HEK293 (cell line): ENCODE measurements around the gene LHFPL6.

Source experiments
- CTCF ChIA-PET: fragments of 350-600 bp; formaldehyde crosslinking; extraction: SDS; loops from one replicate; lab custom pipeline; 2021; ENCODE audit warnings: antibody characterized with exemption; lab: Yijun Ruan, JAX
- POLR2A ChIA-PET: fragments of 300-600 bp; formaldehyde crosslinking; extraction: SDS; loops from one replicate; lab custom pipeline; 2020; ENCODE audit warnings: antibody characterized with exemption, inconsistent platforms; lab: Yijun Ruan, JAX
- H3K27ac ChIP-seq: fragments of 200-500 bp; sonication (Bioruptor generic); 2 replicates; pipeline ENCODE4 v1.5.1; 2014; ENCODE audit warnings: low read depth, low read length, control low read depth, inconsistent platforms; ENCODE audit errors: extremely low read depth
- H3K36me3 ChIP-seq, 2 experiments: fragments of 200-500 bp in 1 of 2; sonication (Bioruptor generic) in 1 of 2; 1 replicate in 1 of 2; 2 replicates in 1 of 2; pipeline ENCODE4 v1.5.1; 2014 to 2017; ENCODE audit warnings: inconsistent platforms in 2 of 2, low read length in 2 of 2; ENCODE audit not compliant: control insufficient read depth in 2 of 2, insufficient read depth in 1 of 2
- H3K4me1 ChIP-seq: fragments of 200-500 bp; sonication (Bioruptor generic); 2 replicates; pipeline ENCODE4 v1.5.1; 2014; ENCODE audit warnings: mild to moderate bottlenecking, low read length, inconsistent platforms; ENCODE audit not compliant: control insufficient read depth, insufficient read depth
- H3K4me3 ChIP-seq: 2 replicates; pipeline ENCODE4 v1.5.1; 2011; ENCODE audit warnings: low read depth, mild to moderate bottlenecking, control low read depth, low read length, moderate library complexity
- H3K9me3 ChIP-seq: fragments of 200-500 bp; sonication (Bioruptor generic); 2 replicates; pipeline ENCODE4 v1.5.1; 2014; ENCODE audit warnings: low read depth, low read length, inconsistent platforms; ENCODE audit not compliant: control insufficient read depth, insufficient read depth
- BCL6B ChIP-seq: fragments of 450-650 bp; formaldehyde crosslinking; IDR thresholded peaks from 2 replicates; pipeline ENCODE4 v1.5.1; 2017; ENCODE audit warnings: missing biosample characterization, missing genetic modification characterization
- EGR2 ChIP-seq: fragments of 450-650 bp; formaldehyde crosslinking; IDR thresholded peaks from 2 replicates; pipeline ENCODE4 v1.5.1; 2016; ENCODE audit warnings: low read depth, missing biosample characterization, missing genetic modification characterization
- GFI1B ChIP-seq: fragments of 450-650 bp; formaldehyde crosslinking; IDR thresholded peaks from 2 replicates; pipeline ENCODE4 v1.5.1; 2016; ENCODE audit warnings: missing biosample characterization, missing genetic modification characterization
- GLIS2 ChIP-seq: fragments of 450-650 bp; formaldehyde crosslinking; IDR thresholded peaks from 2 replicates; pipeline ENCODE4 v1.5.1; 2016; ENCODE audit warnings: missing biosample characterization, missing genetic modification characterization
- IKZF3 ChIP-seq: fragments of 450-650 bp; IDR thresholded peaks from 2 replicates; pipeline ENCODE4 v1.5.0; 2018; ENCODE audit warnings: missing biosample characterization, mild to moderate bottlenecking, missing genetic modification characterization, moderate library complexity
- OVOL3 ChIP-seq: fragments of 450-650 bp; formaldehyde crosslinking; IDR thresholded peaks from 2 replicates; pipeline ENCODE4 v1.5.1; 2016; ENCODE audit warnings: missing biosample characterization, missing genetic modification characterization
- PRDM4 ChIP-seq: fragments of 450-650 bp; formaldehyde crosslinking; IDR thresholded peaks from 2 replicates; pipeline ENCODE4 v1.5.1; 2017; ENCODE audit warnings: missing biosample characterization, missing genetic modification characterization
- SP7 ChIP-seq: fragments of 450-650 bp; formaldehyde crosslinking; IDR thresholded peaks from 2 replicates; pipeline ENCODE4 v1.5.1; 2016; ENCODE audit warnings: missing biosample characterization, missing genetic modification characterization
- TSHZ1 ChIP-seq: fragments of 450-650 bp; formaldehyde crosslinking; IDR thresholded peaks from 2 replicates; pipeline ENCODE4 v1.5.1; 2016; ENCODE audit warnings: missing biosample characterization, missing genetic modification characterization, borderline replicate concordance
- ZBTB20 ChIP-seq: fragments of 450-650 bp; formaldehyde crosslinking; IDR thresholded peaks from 2 replicates; pipeline ENCODE4 v1.5.1; 2016; ENCODE audit warnings: missing biosample characterization, missing genetic modification characterization
- ZFP41 ChIP-seq: fragments of 450-650 bp; formaldehyde crosslinking; IDR thresholded peaks from 2 replicates; pipeline ENCODE4 v1.5.1; 2016; ENCODE audit warnings: missing biosample characterization, missing genetic modification characterization, borderline replicate concordance
- ZIC2 ChIP-seq: fragments of 450-650 bp; formaldehyde crosslinking; IDR thresholded peaks from 2 replicates; pipeline ENCODE4 v1.5.1; 2016; ENCODE audit warnings: missing biosample characterization, missing genetic modification characterization
- ZNF157 ChIP-seq: fragments of 450-650 bp; formaldehyde crosslinking; IDR thresholded peaks from 2 replicates; pipeline ENCODE4 v1.5.1; 2016; ENCODE audit warnings: missing biosample characterization, missing genetic modification characterization
- ZNF16 ChIP-seq: fragments of 450-650 bp; formaldehyde crosslinking; IDR thresholded peaks from 2 replicates; pipeline ENCODE4 v1.5.1; 2016; ENCODE audit warnings: low read depth, missing biosample characterization, missing genetic modification characterization
- ZNF174 ChIP-seq: fragments of 450-650 bp; formaldehyde crosslinking; IDR thresholded peaks from 2 replicates; pipeline ENCODE4 v1.5.0; 2017; ENCODE audit warnings: missing biosample characterization, mild to moderate bottlenecking, missing genetic modification characterization
- ZNF18 ChIP-seq: fragments of 450-650 bp; formaldehyde crosslinking; IDR thresholded peaks from 2 replicates; pipeline ENCODE4 v1.5.1; 2016; ENCODE audit warnings: missing biosample characterization, missing genetic modification characterization
- ZNF2 ChIP-seq: fragments of 450-650 bp; formaldehyde crosslinking; IDR thresholded peaks from 2 replicates; pipeline ENCODE4 v1.5.1; 2016; ENCODE audit warnings: missing biosample characterization, missing genetic modification characterization
- ZNF26 ChIP-seq: fragments of 450-650 bp; formaldehyde crosslinking; IDR thresholded peaks from 2 replicates; pipeline ENCODE4 v1.5.1; 2016; ENCODE audit warnings: missing biosample characterization, missing genetic modification characterization
- ZNF362 ChIP-seq: fragments of 450-650 bp; formaldehyde crosslinking; IDR thresholded peaks from 2 replicates; pipeline ENCODE4 v1.5.1; 2016; ENCODE audit warnings: missing biosample characterization, missing genetic modification characterization
- ZNF391 ChIP-seq: fragments of 450-650 bp; formaldehyde crosslinking; IDR thresholded peaks from 2 replicates; pipeline ENCODE4 v1.5.1; 2016; ENCODE audit warnings: low read depth, missing biosample characterization, missing genetic modification characterization, borderline replicate concordance
- ZNF600 ChIP-seq: fragments of 450-650 bp; formaldehyde crosslinking; IDR thresholded peaks from 2 replicates; pipeline ENCODE4 v1.5.1; 2016; ENCODE audit warnings: missing biosample characterization, missing genetic modification characterization
- ZNF670 ChIP-seq: fragments of 450-650 bp; formaldehyde crosslinking; IDR thresholded peaks from 2 replicates; pipeline ENCODE4 v1.5.1; 2016; ENCODE audit warnings: missing biosample characterization, missing genetic modification characterization, low read depth
- ZNF747 ChIP-seq: fragments of 450-650 bp; formaldehyde crosslinking; IDR thresholded peaks from 2 replicates; pipeline ENCODE4 v1.5.1; 2016; ENCODE audit warnings: missing biosample characterization, missing genetic modification characterization
- ZNF777 ChIP-seq: fragments of 450-650 bp; formaldehyde crosslinking; IDR thresholded peaks from 2 replicates; pipeline ENCODE4 v1.5.1; 2017; ENCODE audit warnings: missing biosample characterization, missing genetic modification characterization, borderline replicate concordance
- ZSCAN5A ChIP-seq: fragments of 450-650 bp; formaldehyde crosslinking; IDR thresholded peaks from 2 replicates; pipeline ENCODE4 v1.5.1; 2016; ENCODE audit warnings: missing biosample characterization, missing genetic modification characterization

The LHFPL6 gene

GRCh38 chr13:39385621-39386231 lies 217.3 kb downstream of the LHFPL6 start (continued):
- TF ChIP-seq ZNF157 (no peak), EGR2 (tag by site-specific recombination) (no peak), OVOL3 (peak; percentile 92), ZNF362 (peak; percentile 80; the same call in 1 of the 2 replicates), PRDM4 (peak; percentile 89), ZNF2 (tag by site-specific recombination) (peak; percentile 75; the same call in 1 of the 2 replicates), ZNF670 (no peak), ZNF391 (tag by site-specific recombination) (no peak), BCL6B (tag by site-specific recombination) (peak; percentile 85), SP7 (tag by site-specific recombination) (peak; percentile 86), TSHZ1 (peak; percentile 22; the same call in 1 of the 2 replicates), GFI1B (peak; percentile 87), IKZF3 (tag by site-specific recombination) (peak; percentile 88)

GRCh38 chr13:39385154-39385553 lies 217.8 kb downstream of the LHFPL6 start:
- no peaks in the 10 kb centered on the region for H3K36me3 ChIP-seq
- peaks cover 26% of the 10 kb centered on the region for H3K4me1 ChIP-seq
- ChIA-PET CTCF (interaction anchor here (0.5 to 1.4 kb wide), 4 partner anchors 11 to 227 kb away, joined by 3 to 5 read pairs (median 3); no protein-coding TSS in a partner anchor), POLR2A (interaction anchor here (0.8 kb wide), 1 partner anchor 16 kb away, joined by 3 read pairs; no protein-coding TSS in a partner anchor)
- no peaks in the 10 kb centered on the region for H3K9me3 ChIP-seq
- peak overlapping the region; percentile 88 for H3K27ac ChIP-seq
- no peak overlapping the region for H3K4me3 ChIP-seq
- TF ChIP-seq ZNF26 (tag by site-specific recombination) (no peak), ZNF18 (tag by site-specific recombination) (no peak), ZNF16 (tag by site-specific recombination) (no peak), ZSCAN5A (no peak), GLIS2 (tag by site-specific recombination) (no peak), ZIC2 (no peak), ZNF777 (tag by site-specific recombination) (no peak), ZBTB20 (tag by site-specific recombination) (no peak), ZNF600 (no peak), ZFP41 (no peak), ZNF747 (no peak), ZNF174 (tag by site-specific recombination) (no peak)
